ENCODE results near the gene SCT.

The SCT gene

GRCh38 chr11:621838-622237 is 5.1 kb downstream of the SCT start:
- DNase-seq, result no peak

- no peak for DNase-seq
Measured at GRCh38 chr11:620935-621814, 5.8 kb downstream of the SCT start.

- no peak for DNase-seq
Measured at GRCh38 chr11:620201-620600, 6.8 kb downstream of the SCT start.

- DNase-seq, result no peak
Measured at GRCh38 chr11:619628-620050, 7.3 kb downstream of the SCT start.

- DNase-seq, result no peak
Measured at GRCh38 chr11:618856-619627, 7.9 kb downstream of the SCT start.

- no peak for DNase-seq
Measured at GRCh38 chr11:617912-618682, 8.9 kb downstream of the SCT start.

GRCh38 chr11:617199-617911 is 9.6 kb downstream of the SCT start:
- DNase-seq, result no peak

GRCh38 chr11:616320-617198 is 10.4 kb downstream of the SCT start:
- DNase-seq, result no peak

- peak; percentile 76 to 96 (median 82) for DNase-seq
Measured at GRCh38 chr11:615504-616319, 11.3 kb downstream of the SCT start, which contains the start of gene IRF7. Gene IRF7 (minus strand): TSS chr11:615950. CDS start chr11:615364, 586 bp downstream.

GRCh38 chr11:614623-615503 is 12.1 kb downstream of the SCT start:
- peak in 1 of 3 experiments; percentile 44 for DNase-seq

GRCh38 chr11:614021-614622 is 12.9 kb downstream of the SCT start:
- no peak for DNase-seq

GRCh38 chr11:613369-613968 is 13.5 kb downstream of the SCT start:
- peak; percentile 22 to 63 (median 61) for DNase-seq

GRCh38 chr11:612961-613300 is 14.1 kb downstream of the SCT start:
- DNase-seq, result peak in 1 of 3 experiments; percentile 11

- peak in 1 of 3 experiments; percentile 32 for DNase-seq
Measured at GRCh38 chr11:612201-612960, 14.6 kb downstream of the SCT start.

- no peak for DNase-seq
Measured at GRCh38 chr11:611001-611996, 15.7 kb downstream of the SCT start.

GRCh38 chr11:610146-610801 is 16.7 kb downstream of the SCT start:
- no peak for DNase-seq
